GM12878 (cell line): ENCODE results near the gene C21orf91. TPM values are rescaled to one million over a fixed set of nuclear protein-coding genes. Genes with fewer than 3 reads are reported as not detected.
A peak's percentile ranks its signal among the peaks of the same experiment; 100 is the strongest.

ENCODE experiments used
- ASH2L ChIP-seq: fragments of 300-600, 200-600 bp; sonication (generic); IDR thresholded peaks from 2 replicates; pipeline ENCODE4 v1.6.1; 2017; ENCODE audit warnings: low read depth, mild to moderate bottlenecking, borderline replicate concordance
- ATF7 ChIP-seq: fragments of 450-650 bp; IDR thresholded peaks from 2 replicates; pipeline ENCODE4 v1.6.1; 2016; ENCODE audit warnings: low read depth, mild to moderate bottlenecking
- HDAC2 ChIP-seq: fragments of 200-600 bp; sonication (generic); IDR thresholded peaks from 2 replicates; pipeline ENCODE4 v1.6.1; 2017
- LARP7 ChIP-seq: fragments of 450-650 bp; IDR thresholded peaks from 2 replicates; pipeline ENCODE4 v1.6.1; 2017; ENCODE audit warnings: mild to moderate bottlenecking
- MEF2B ChIP-seq: fragments of 450-650 bp; IDR thresholded peaks from 2 replicates; pipeline ENCODE4 v1.6.1; 2018; ENCODE audit warnings: mild to moderate bottlenecking, moderate library complexity; ENCODE audit not compliant: partially characterized antibody, poor library complexity, severe bottlenecking
- NFIC ChIP-seq: IDR thresholded peaks from 2 replicates; pipeline ENCODE4 v1.6.1; 2012; ENCODE audit warnings: low read depth, mild to moderate bottlenecking, inconsistent platforms, low read length, moderate library complexity
- NFXL1 ChIP-seq: fragments of 450-650 bp; IDR thresholded peaks from 2 replicates; pipeline ENCODE4 v1.6.1; 2017; ENCODE audit warnings: antibody characterized with exemption, mild to moderate bottlenecking, borderline replicate concordance
- NRF1 ChIP-seq: conservative IDR thresholded peaks from 2 replicates; pipeline ENCODE4 v1.6.1; 2011; ENCODE audit warnings: mild to moderate bottlenecking, low read depth, low read length, improper control_type of control experiment
- POU2F2 ChIP-seq: IDR thresholded peaks from 3 replicates; pipeline ENCODE4 v1.6.1; 2011; ENCODE audit warnings: low read depth, mild to moderate bottlenecking, low read length, borderline replicate concordance
- SMARCA5 ChIP-seq: fragments of 450-650 bp; IDR thresholded peaks from 2 replicates; pipeline ENCODE4 v1.6.1; 2017; ENCODE audit warnings: mild to moderate bottlenecking
- STAT3 ChIP-seq: IDR thresholded peaks from 2 replicates; pipeline ENCODE4 v1.6.1; 2011; ENCODE audit warnings: low read depth, low read length, improper control_type of control experiment
- ZBED1 ChIP-seq: IDR thresholded peaks from 2 replicates; pipeline ENCODE4 v1.6.1; 2016; ENCODE audit warnings: borderline replicate concordance
- polyA plus RNA-seq, 11 experiments: library from polyadenylated mRNA; depleted of rRNA in 4 of 11; unstranded in 6 of 11; stranded (reverse) in 5 of 11; fragments of >200 nt; fragmentation: Nextera tagmentation in 4 of 11; fragmentation: Illumina TruSeq in 1 of 11; extraction: Ambion mirVana in 4 of 11; extraction: Trizol in 1 of 11; gene quantifications; 1 replicate in 1 of 11; 2 replicates in 10 of 11; pipeline versions ENCODE4 v1.2.1 to v1.2.3, GENCODE V29; 2011 to 2016; ENCODE audit warnings: inconsistent platforms in 2 of 11, missing spikeins in 2 of 11, low read depth in 1 of 11
- total RNA-seq, 4 experiments: library from RNA; depleted of rRNA in 3 of 4; stranded (reverse); fragments of >200 nt in 3 of 4; fragmentation: Illumina TruSeq in 1 of 4; extraction: Trizol in 1 of 4; gene quantifications; 2 replicates each; pipeline versions ENCODE4 v1.2.1 to v1.2.3, GENCODE V29; 2013 to 2021
- TF ChIP-seq, protein P1 (sequence below): fragments of 450-650 bp; formaldehyde crosslinking; IDR thresholded peaks from 2 replicates; pipeline ENCODE4 v1.4.0; 2020; ENCODE audit warnings: mild to moderate bottlenecking, moderate library complexity
- TF ChIP-seq, protein P2 (sequence below): fragments of 450-650 bp; conservative IDR thresholded peaks from 2 replicates; pipeline ENCODE4 v1.6.1; 2017; ENCODE audit warnings: mild to moderate bottlenecking, moderate library complexity
- TF ChIP-seq, protein P3 (sequence below): IDR thresholded peaks from 2 replicates; pipeline ENCODE4 v1.6.1; 2011; ENCODE audit warnings: borderline replicate concordance, low read depth, mild to moderate bottlenecking, moderate library complexity, low read length; ENCODE audit not compliant: insufficient read depth, poor library complexity, severe bottlenecking

Gene C21orf91
- total and polyA plus RNA-seq, 10 of the 15 experiments (the other 5 are each of a cell fraction or from before 2014, with no cell fraction given) = 9.3 to 40.3 (median 29.8) TPM

DNA sequence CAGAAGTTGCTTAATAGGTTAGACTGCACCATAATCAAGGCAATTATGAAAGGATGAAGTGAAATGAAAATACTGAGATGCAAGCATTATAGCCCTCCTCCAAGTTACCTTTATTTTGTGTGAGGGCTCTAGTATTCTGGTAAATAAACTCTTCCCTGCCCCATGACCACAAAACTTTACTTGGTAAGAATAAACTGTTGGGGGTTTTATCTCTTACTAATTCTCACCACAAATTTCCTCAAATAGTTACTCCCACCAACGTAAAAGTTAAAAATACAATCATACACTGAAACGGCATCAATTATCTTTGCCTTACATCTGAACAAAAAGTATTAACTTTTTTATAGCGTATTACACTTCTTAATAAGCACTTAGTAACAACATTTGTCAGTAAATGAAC, 29.5 kb downstream of the C21orf91 start (continued):
- TF ChIP-seq, protein P1, sequence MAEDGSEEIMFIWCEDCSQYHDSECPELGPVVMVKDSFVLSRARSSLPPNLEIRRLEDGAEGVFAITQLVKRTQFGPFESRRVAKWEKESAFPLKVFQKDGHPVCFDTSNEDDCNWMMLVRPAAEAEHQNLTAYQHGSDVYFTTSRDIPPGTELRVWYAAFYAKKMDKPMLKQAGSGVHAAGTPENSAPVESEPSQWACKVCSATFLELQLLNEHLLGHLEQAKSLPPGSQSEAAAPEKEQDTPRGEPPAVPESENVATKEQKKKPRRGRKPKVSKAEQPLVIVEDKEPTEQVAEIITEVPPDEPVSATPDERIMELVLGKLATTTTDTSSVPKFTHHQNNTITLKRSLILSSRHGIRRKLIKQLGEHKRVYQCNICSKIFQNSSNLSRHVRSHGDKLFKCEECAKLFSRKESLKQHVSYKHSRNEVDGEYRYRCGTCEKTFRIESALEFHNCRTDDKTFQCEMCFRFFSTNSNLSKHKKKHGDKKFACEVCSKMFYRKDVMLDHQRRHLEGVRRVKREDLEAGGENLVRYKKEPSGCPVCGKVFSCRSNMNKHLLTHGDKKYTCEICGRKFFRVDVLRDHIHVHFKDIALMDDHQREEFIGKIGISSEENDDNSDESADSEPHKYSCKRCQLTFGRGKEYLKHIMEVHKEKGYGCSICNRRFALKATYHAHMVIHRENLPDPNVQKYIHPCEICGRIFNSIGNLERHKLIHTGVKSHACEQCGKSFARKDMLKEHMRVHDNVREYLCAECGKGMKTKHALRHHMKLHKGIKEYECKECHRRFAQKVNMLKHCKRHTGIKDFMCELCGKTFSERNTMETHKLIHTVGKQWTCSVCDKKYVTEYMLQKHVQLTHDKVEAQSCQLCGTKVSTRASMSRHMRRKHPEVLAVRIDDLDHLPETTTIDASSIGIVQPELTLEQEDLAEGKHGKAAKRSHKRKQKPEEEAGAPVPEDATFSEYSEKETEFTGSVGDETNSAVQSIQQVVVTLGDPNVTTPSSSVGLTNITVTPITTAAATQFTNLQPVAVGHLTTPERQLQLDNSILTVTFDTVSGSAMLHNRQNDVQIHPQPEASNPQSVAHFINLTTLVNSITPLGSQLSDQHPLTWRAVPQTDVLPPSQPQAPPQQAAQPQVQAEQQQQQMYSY (CRISPR knock-in tag) = no peak
- no peak for TF ChIP-seq HDAC2
- no peak for TF ChIP-seq NFXL1
- no peak for TF ChIP-seq STAT3
- TF ChIP-seq SMARCA5 = no peak
- TF ChIP-seq POU2F2 = no peak
- TF ChIP-seq MEF2B = peak; percentile 96
- no peak for TF ChIP-seq NRF1
- no peak for TF ChIP-seq LARP7
- no peak for TF ChIP-seq ASH2L
- TF ChIP-seq, protein P2, sequence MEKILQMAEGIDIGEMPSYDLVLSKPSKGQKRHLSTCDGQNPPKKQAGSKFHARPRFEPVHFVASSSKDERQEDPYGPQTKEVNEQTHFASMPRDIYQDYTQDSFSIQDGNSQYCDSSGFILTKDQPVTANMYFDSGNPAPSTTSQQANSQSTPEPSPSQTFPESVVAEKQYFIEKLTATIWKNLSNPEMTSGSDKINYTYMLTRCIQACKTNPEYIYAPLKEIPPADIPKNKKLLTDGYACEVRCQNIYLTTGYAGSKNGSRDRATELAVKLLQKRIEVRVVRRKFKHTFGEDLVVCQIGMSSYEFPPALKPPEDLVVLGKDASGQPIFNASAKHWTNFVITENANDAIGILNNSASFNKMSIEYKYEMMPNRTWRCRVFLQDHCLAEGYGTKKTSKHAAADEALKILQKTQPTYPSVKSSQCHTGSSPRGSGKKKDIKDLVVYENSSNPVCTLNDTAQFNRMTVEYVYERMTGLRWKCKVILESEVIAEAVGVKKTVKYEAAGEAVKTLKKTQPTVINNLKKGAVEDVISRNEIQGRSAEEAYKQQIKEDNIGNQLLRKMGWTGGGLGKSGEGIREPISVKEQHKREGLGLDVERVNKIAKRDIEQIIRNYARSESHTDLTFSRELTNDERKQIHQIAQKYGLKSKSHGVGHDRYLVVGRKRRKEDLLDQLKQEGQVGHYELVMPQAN = no peak
- TF ChIP-seq NFIC = peak; percentile 86
- TF ChIP-seq, protein P3, sequence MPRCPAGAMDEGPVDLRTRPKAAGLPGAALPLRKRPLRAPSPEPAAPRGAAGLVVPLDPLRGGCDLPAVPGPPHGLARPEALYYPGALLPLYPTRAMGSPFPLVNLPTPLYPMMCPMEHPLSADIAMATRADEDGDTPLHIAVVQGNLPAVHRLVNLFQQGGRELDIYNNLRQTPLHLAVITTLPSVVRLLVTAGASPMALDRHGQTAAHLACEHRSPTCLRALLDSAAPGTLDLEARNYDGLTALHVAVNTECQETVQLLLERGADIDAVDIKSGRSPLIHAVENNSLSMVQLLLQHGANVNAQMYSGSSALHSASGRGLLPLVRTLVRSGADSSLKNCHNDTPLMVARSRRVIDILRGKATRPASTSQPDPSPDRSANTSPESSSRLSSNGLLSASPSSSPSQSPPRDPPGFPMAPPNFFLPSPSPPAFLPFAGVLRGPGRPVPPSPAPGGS = no peak
- peak; percentile 61; the same call in 1 of the 2 replicates for TF ChIP-seq ATF7
- TF ChIP-seq ZBED1 = 0 out of 2 replicates have a peak, but pooled peaks have one; percentile 50
